ENCODE results near the gene CHCHD3.

GRCh38 chr7:132745510-132745909 lies 336.4 kb downstream of the CHCHD3 start:
- TF ChIP-seq CTCF (conservative IDR thresholded peaks at IDR 0.05) (no peak), EZH2 (IDR thresholded peaks at IDR 0.05; ENCODE audit: low read depth) (no peak)

Data from PC-9 (cell line).